A549 (cell line): ENCODE data around the gene CCDC171. TPM values are rescaled to one million over a fixed set of nuclear protein-coding genes. Genes with fewer than 3 reads are reported as not detected.

Source experiments
- ATAC-seq, 2 experiments: fragments of 200-7000 bp in 1 of 2; fragments of >200 bp in 1 of 2; cut with Nextera tagmentation in 1 of 2; cut with Tn5 transposase in 1 of 2; 3 replicates each; pipeline versions ENCODE4 v1.8.0 to v1.9.1; 2018 to 2020; ENCODE audit warnings: mild to moderate bottlenecking in 1 of 2, moderate library complexity in 1 of 2
- CTCF ChIA-PET: fragments of 300-600 bp; sonication (Branson Sonifier 250); formaldehyde crosslinking; extraction: SDS; loops from one replicate; lab custom pipeline; 2021; ENCODE audit warnings: antibody characterized with exemption, inconsistent platforms; lab: Yijun Ruan, JAX
- POLR2A ChIA-PET: fragments of 350-600 bp; formaldehyde crosslinking; extraction: SDS; loops from one replicate; lab custom pipeline; 2021; ENCODE audit warnings: antibody characterized with exemption, inconsistent platforms; lab: Yijun Ruan, JAX
- DNase-seq, 2 experiments: peaks; one replicate each; pipeline versions ENCODE4 v3.0.0 to v3.0.0-alpha.2; 2011 to 2016; ENCODE audit warnings: low read depth in 1 of 2, low spot score in 1 of 2
- FAIRE-seq: peaks from 2 replicates; lab custom pipeline; 2011; peaks lifted over from hg19 to GRCh38; lab: Jason Lieb, UNC
- H3K27ac ChIP-seq, 2 experiments: fragments of >200 bp; sonication (Bioruptor Twin); formaldehyde crosslinking; 3 replicates each; pipeline ENCODE4 v1.5.1; 2016 to 2017
- H3K4me1 ChIP-seq: fragments of >200 bp; sonication (Bioruptor Twin); formaldehyde crosslinking; 3 replicates; pipeline ENCODE4 v1.6.1; 2016
- H3K4me2 ChIP-seq: fragments of >200 bp; sonication (Bioruptor Twin); formaldehyde crosslinking; 3 replicates; pipeline ENCODE4 v1.6.1; 2016
- H3K4me3 ChIP-seq: fragments of >200 bp; sonication (Bioruptor Twin); formaldehyde crosslinking; 3 replicates; pipeline ENCODE4 v1.5.1; 2016
- H3K9me3 ChIP-seq: fragments of >200 bp; sonication (Bioruptor Twin); formaldehyde crosslinking; 3 replicates; pipeline ENCODE4 v1.6.1; 2016
- BCL3 ChIP-seq: fragments of >200 bp; sonication (Bioruptor Twin); formaldehyde crosslinking; IDR thresholded peaks from 3 replicates; pipeline ENCODE4 v1.6.1; 2016
- CEBPB ChIP-seq, 2 experiments: fragments of >200 bp in 1 of 2; sonication (Bioruptor Twin) in 1 of 2; formaldehyde crosslinking in 1 of 2; IDR thresholded peaks; 2 replicates each; pipeline ENCODE4 v1.6.1; 2012 to 2016
- CHD2 ChIP-seq: fragments of 150-350 bp; IDR thresholded peaks from 2 replicates; pipeline ENCODE4 v1.6.1; 2014; ENCODE audit warnings: low read length; ENCODE audit not compliant: partially characterized antibody
- CHD4 ChIP-seq: fragments of 200-600 bp; sonication (generic); IDR thresholded peaks from 2 replicates; pipeline ENCODE4 v1.6.1; 2016; ENCODE audit warnings: antibody characterized with exemption, mild to moderate bottlenecking, borderline replicate concordance
- EHF ChIP-seq: fragments of 250-450 bp; sonication (Bioruptor Pico); IDR thresholded peaks from 2 replicates; pipeline ENCODE4 v1.5.0; 2020; ENCODE audit warnings: mild to moderate bottlenecking
- HDAC2 ChIP-seq: fragments of 200-600 bp; sonication (generic); IDR thresholded peaks from 2 replicates; pipeline ENCODE4 v1.6.1; 2016
- HEYL ChIP-seq: fragments of 250-450 bp; sonication (Bioruptor Pico); IDR thresholded peaks from 2 replicates; pipeline ENCODE4 v1.8.0; 2021; ENCODE audit warnings: mild to moderate bottlenecking, moderate library complexity
- HOXA7 ChIP-seq: fragments of 250-450 bp; sonication (Bioruptor Pico); IDR thresholded peaks from 2 replicates; pipeline ENCODE4 v1.5.0; 2020; ENCODE audit warnings: mild to moderate bottlenecking, moderate library complexity
- JUNB ChIP-seq: fragments of >200 bp; sonication (Bioruptor Twin); formaldehyde crosslinking; IDR thresholded peaks from 2 replicates; pipeline ENCODE4 v1.6.1; 2016
- KDM5A ChIP-seq: fragments of 200-600 bp; sonication (generic); IDR thresholded peaks from 2 replicates; pipeline ENCODE4 v1.6.1; 2016; ENCODE audit warnings: antibody characterized with exemption, mild to moderate bottlenecking
- MAFK ChIP-seq: fragments of 450-650 bp; IDR thresholded peaks from 2 replicates; pipeline ENCODE4 v1.6.1; 2014; ENCODE audit not compliant: partially characterized antibody
- MAZ ChIP-seq: fragments of 150-350 bp; IDR thresholded peaks from 2 replicates; pipeline ENCODE4 v1.6.1; 2014; ENCODE audit warnings: antibody characterized with exemption, low read depth, low read length, borderline replicate concordance
- MYC ChIP-seq: IDR thresholded peaks from 2 replicates; pipeline ENCODE4 v1.6.1; 2012; ENCODE audit warnings: mild to moderate bottlenecking, inconsistent platforms, low read length, improper control_type of control experiment, borderline replicate concordance
- NR3C1 ChIP-seq: fragments of >200 bp; sonication (Bioruptor Twin); formaldehyde crosslinking; IDR thresholded peaks from 3 replicates; pipeline ENCODE4 v1.6.1; 2017
- RAD21 ChIP-seq, 2 experiments: fragments of >200 bp in 1 of 2; sonication (Bioruptor Twin) in 1 of 2; formaldehyde crosslinking in 1 of 2; IDR thresholded peaks in 1 of 2; conservative IDR thresholded peaks in 1 of 2; 2 replicates in 1 of 2; 3 replicates in 1 of 2; pipeline ENCODE4 v1.6.1; 2012 to 2018; ENCODE audit warnings: inconsistent platforms in 1 of 2
- REST ChIP-seq: fragments of 200-600 bp; sonication (generic); IDR thresholded peaks from 2 replicates; pipeline ENCODE4 v1.6.1; 2016; ENCODE audit warnings: antibody characterized with exemption, mild to moderate bottlenecking, moderate library complexity
- SMC3 ChIP-seq: fragments of >200 bp; sonication (Bioruptor Twin); formaldehyde crosslinking; IDR thresholded peaks from 3 replicates; pipeline ENCODE4 v1.6.1; 2018; ENCODE audit warnings: inconsistent platforms
- TFCP2L1 ChIP-seq: fragments of 250-450 bp; sonication (Bioruptor Pico); IDR thresholded peaks from 2 replicates; pipeline ENCODE4 v1.5.0; 2021; ENCODE audit warnings: mild to moderate bottlenecking
- WGBS: methylation state at CpG from one replicate; pipeline ENCODE4 v1.1.6; 2017; ENCODE audit errors: missing lambda C conversion rate; 5-methylcytosine and 5-hydroxymethylcytosine counted together
- polyA plus RNA-seq, 4 experiments: library from polyadenylated mRNA; depleted of rRNA in 3 of 4; stranded (reverse); fragments of >200 nt; fragmentation: RNase III in 1 of 4; extraction: RNeasy Plus Mini Kit Qiagen cat#74134 plus additional on column Dnase treatment in 1 of 4; gene quantifications; 2 replicates in 3 of 4; 3 replicates in 1 of 4; pipeline ENCODE4 v1.2.3, GENCODE V29; 2011 to 2017
- TF ChIP-seq, protein P1 (sequence below): fragments of 250-450 bp; sonication (Bioruptor Pico); IDR thresholded peaks from 2 replicates; pipeline ENCODE4 v1.5.0; 2021; ENCODE audit warnings: mild to moderate bottlenecking, moderate library complexity, borderline replicate concordance
- TF ChIP-seq, protein P2 (sequence below): IDR thresholded peaks from 2 replicates; pipeline ENCODE4 v1.6.1; 2012; ENCODE audit warnings: low read depth, borderline replicate concordance
- TF ChIP-seq, protein P3 (sequence below): fragments of >200 bp; sonication (Bioruptor Twin); formaldehyde crosslinking; IDR thresholded peaks from 2 replicates; pipeline ENCODE4 v1.6.1; 2016

CCDC171 gene
- polyA plus RNA-seq, 2 of the 4 experiments (the other 2 are of a cell fraction) = 0.88 to 1.3 TPM

GRCh38 chr9:16000811-16001210 lies 448.0 kb downstream of the CCDC171 start (continued):
- no peak for TF ChIP-seq BCL3

DNA sequence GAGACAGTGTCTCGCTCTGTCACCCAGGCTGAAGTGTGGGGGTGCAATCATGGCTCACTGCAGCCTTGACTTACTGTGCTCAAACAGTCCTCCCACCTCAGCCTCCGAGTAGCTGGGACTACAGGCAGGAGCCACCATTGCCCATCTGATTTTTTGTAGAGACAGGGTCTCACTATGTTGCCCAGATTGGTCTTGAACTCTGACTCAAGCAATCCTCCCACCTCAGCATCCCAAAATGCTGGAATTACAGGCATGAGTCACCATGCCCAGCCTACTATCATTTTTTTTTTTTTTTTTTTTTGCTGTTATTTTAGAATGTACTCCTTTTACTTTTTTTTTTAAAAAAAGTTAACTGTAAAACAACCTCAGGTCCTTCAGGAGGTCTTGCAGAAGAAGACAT lies 449.0 kb downstream of the CCDC171 start:
- POLR2A ChIA-PET = no interaction called here
- 71% methylated on average over 2 of the region's 2 CpGs for WGBS

DNA sequence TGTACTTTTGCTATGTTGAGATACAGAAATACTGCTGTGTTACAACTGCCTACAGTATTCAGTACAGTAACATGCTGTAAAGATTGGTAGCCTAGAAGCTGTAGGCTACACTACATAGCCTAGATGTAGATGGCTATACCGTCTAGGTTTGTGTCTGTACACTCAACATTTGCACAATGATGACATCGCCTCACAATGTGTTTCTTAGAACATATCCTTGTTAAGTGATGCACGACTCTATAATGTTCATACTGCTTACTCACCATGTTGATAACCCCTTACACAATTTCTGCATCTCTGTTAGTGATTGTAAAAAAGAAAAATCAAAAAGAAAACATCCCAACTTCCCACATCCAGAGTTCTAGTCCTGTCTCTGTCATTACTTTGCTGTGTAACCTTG lies 450.0 kb downstream of the CCDC171 start:
- ATAC-seq (peak in 1 of 2 experiments; percentile 30; a peak in 2 of 6 replicates), FAIRE-seq (peak; percentile 23), DNase-seq (peak in 1 of 2 experiments; percentile 21)
- POLR2A ChIA-PET = no interaction called here
- no peaks in the 10 kb centered on the region for H3K9me3 ChIP-seq
- H3K4me1 ChIP-seq = peaks cover 25% of the 10 kb centered on the region
- 41% methylated on average over 3 of the region's 3 CpGs for WGBS
- CTCF ChIA-PET = no interaction called here
- H3K4me2 ChIP-seq = no peak overlapping the region
- peak overlapping the region; percentile 13 to 41; a peak in 1 of 6 replicates for H3K27ac ChIP-seq
- no peak overlapping the region for H3K4me3 ChIP-seq
- no peak for TF ChIP-seq TFCP2L1 (CRISPR knock-in tag)
- TF ChIP-seq MYC = no peak
- no peak for TF ChIP-seq MAFK
- TF ChIP-seq, protein P1, sequence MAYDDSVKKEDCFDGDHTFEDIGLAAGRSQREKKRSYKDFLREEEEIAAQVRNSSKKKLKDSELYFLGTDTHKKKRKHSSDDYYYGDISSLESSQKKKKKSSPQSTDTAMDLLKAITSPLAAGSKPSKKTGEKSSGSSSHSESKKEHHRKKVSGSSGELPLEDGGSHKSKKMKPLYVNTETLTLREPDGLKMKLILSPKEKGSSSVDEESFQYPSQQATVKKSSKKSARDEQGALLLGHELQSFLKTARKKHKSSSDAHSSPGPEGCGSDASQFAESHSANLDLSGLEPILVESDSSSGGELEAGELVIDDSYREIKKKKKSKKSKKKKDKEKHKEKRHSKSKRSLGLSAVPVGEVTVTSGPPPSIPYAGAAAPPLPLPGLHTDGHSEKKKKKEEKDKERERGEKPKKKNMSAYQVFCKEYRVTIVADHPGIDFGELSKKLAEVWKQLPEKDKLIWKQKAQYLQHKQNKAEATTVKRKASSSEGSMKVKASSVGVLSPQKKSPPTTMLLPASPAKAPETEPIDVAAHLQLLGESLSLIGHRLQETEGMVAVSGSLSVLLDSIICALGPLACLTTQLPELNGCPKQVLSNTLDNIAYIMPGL (CRISPR knock-in tag) = no peak
- TF ChIP-seq REST = no peak

More for the DNA sequence above, 449.0 kb downstream of the CCDC171 start:
- CTCF ChIA-PET = no interaction called here
- TF ChIP-seq CEBPB (IDR thresholded peaks at IDR 0.05) = no peak
- TF ChIP-seq RAD21 (conservative IDR thresholded peaks at IDR 0.05 in 1 of 2, IDR thresholded peaks at IDR 0.05 in 1 of 2) = no peak
- TF ChIP-seq EHF (CRISPR knock-in tag) = no peak
- no peak for TF ChIP-seq HOXA7 (CRISPR knock-in tag)
- TF ChIP-seq NR3C1 = no peak
- no peak for TF ChIP-seq SMC3
- TF ChIP-seq, protein P2, sequence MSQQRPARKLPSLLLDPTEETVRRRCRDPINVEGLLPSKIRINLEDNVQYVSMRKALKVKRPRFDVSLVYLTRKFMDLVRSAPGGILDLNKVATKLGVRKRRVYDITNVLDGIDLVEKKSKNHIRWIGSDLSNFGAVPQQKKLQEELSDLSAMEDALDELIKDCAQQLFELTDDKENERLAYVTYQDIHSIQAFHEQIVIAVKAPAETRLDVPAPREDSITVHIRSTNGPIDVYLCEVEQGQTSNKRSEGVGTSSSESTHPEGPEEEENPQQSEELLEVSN = no peak
- TF ChIP-seq JUNB = no peak
- TF ChIP-seq, protein P3, sequence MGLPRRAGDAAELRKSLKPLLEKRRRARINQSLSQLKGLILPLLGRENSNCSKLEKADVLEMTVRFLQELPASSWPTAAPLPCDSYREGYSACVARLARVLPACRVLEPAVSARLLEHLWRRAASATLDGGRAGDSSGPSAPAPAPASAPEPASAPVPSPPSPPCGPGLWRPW = no peak
- TF ChIP-seq, protein P1 (CRISPR knock-in tag) = no peak
- no peak for TF ChIP-seq MAZ
- no peak for TF ChIP-seq HEYL
- no peak for TF ChIP-seq KDM5A
- TF ChIP-seq CHD2 = no peak
- no peak for TF ChIP-seq CHD4
- no peak for TF ChIP-seq REST
- TF ChIP-seq HDAC2 = no peak
- TF ChIP-seq, all 56 proteins: peak for 0
- DNase-seq (no peak), FAIRE-seq (no peak), ATAC-seq (no peak)
- Histone ChIP-seq H3K4me2 (no peak overlapping the region), H3K4me1 (peaks cover 25% of the 10 kb centered on the region), H3K4me3 (no peak overlapping the region), H3K9me3 (no peaks in the 10 kb centered on the region), H3K27ac (no peak overlapping the region; a peak in 1 of 6 replicates)
